Natural killer cell (primary cell): Measurements from ENCODE around the gene POLR2A. TPM values are rescaled to one million over a fixed set of nuclear protein-coding genes. Genes with fewer than 3 reads are reported as not detected.
A peak's percentile ranks its signal among the peaks of the same experiment; 100 is the strongest.

Experiments
- ATAC-seq, 3 donors: fragments of 150-1000 bp in 2 of 3; fragments of 200-7000 bp in 1 of 3; cut with Tn5 transposase; 1 replicate in 1 of 3; 2 replicates in 2 of 3; pipeline ENCODE4 v1.10.0; 2021; ENCODE audit warnings: mild to moderate bottlenecking in 2 of 3, moderate library complexity in 2 of 3
- DNase-seq, 2 donors: peaks; one replicate each; pipeline versions ENCODE4 v3.0.0 to v3.0.0-alpha.2; 2013 to 2021; ENCODE audit warnings: mixed read lengths in 1 of 2
- H3K27ac ChIP-seq: one replicate; pipeline ENCODE4 v1.5.1; 2013; ENCODE audit warnings: mild to moderate bottlenecking, low read length
- H3K27me3 ChIP-seq: one replicate; pipeline ENCODE4 v1.6.1; 2013; ENCODE audit warnings: low read length; ENCODE audit not compliant: control insufficient read depth, insufficient read depth
- H3K36me3 ChIP-seq: one replicate; pipeline ENCODE4 v1.6.1; 2013; ENCODE audit warnings: low read length; ENCODE audit not compliant: control insufficient read depth, insufficient read depth
- H3K4me1 ChIP-seq: one replicate; pipeline ENCODE4 v1.6.1; 2013; ENCODE audit warnings: low read length; ENCODE audit not compliant: control insufficient read depth, insufficient read depth
- H3K4me3 ChIP-seq: one replicate; pipeline ENCODE4 v1.5.1; 2013; ENCODE audit warnings: low read length
- H3K9me3 ChIP-seq: one replicate; pipeline ENCODE4 v1.6.1; 2013; ENCODE audit warnings: low read length; ENCODE audit not compliant: control insufficient read depth, insufficient read depth
- H3K27ac Mint-ChIP-seq, 2 donors: one replicate each; pipeline ENCODE4 v1.8.0; 2022; ENCODE audit warnings: mild to moderate bottlenecking in 2 of 2, mixed read lengths in 2 of 2, moderate library complexity in 1 of 2
- H3K27me3 Mint-ChIP-seq, 2 donors: one replicate each; pipeline ENCODE4 v1.8.0; 2022; ENCODE audit warnings: low read depth in 2 of 2, mixed read lengths in 2 of 2
- H3K36me3 Mint-ChIP-seq: one replicate; pipeline ENCODE4 v1.8.0; 2022; ENCODE audit warnings: mixed read lengths
- H3K4me1 Mint-ChIP-seq, 2 donors: one replicate each; pipeline ENCODE4 v1.8.0; 2022; ENCODE audit warnings: mixed read lengths in 2 of 2
- H3K4me3 Mint-ChIP-seq: one replicate; pipeline ENCODE4 v1.8.0; 2022; ENCODE audit warnings: mild to moderate bottlenecking, moderate library complexity, mixed read lengths
- H3K9me3 Mint-ChIP-seq, 2 donors: one replicate each; pipeline ENCODE4 v1.8.0; 2022; ENCODE audit warnings: mixed read lengths in 2 of 2
- WGBS: methylation state at CpG from one replicate; pipeline ENCODE4 v1.1.7; 2013; ENCODE audit warnings: missing lambda C conversion rate; ENCODE audit not compliant: insufficient coverage; 5-methylcytosine and 5-hydroxymethylcytosine counted together
- intact Hi-C: fragments of 100-400 bp; cut with micrococcal nuclease; formaldehyde crosslinking; loops from one replicate; pipeline ENCODE4 v1.14.2; 2022
- total RNA-seq, 4 donors: library from RNA; stranded (reverse); fragments of 120-200 nt in 1 of 4; gene quantifications; one replicate each; pipeline versions ENCODE4 v1.2.3 to v1.2.4, GENCODE V29; 2013 to 2022
- TF ChIP-seq, protein P1 (sequence below): fragments of 200-600 bp; IDR thresholded peaks from one replicate; pipeline ENCODE4 v1.8.0; 2022; ENCODE audit warnings: antibody characterized with exemption

POLR2A gene
- total RNA-seq, 3 donors from 2014 or later (not counting 1 experiment from before 2014, with no cell fraction given): 515 to 879 (median 524) TPM

- intact Hi-C loops: loop anchor here (2.0 kb wide), 1 partner anchor 38 kb away; the partner anchor contains the start of gene SENP3
- H3K9me3 Mint-ChIP-seq: no peaks in the 10 kb centered on the region
- no peaks in the 10 kb centered on the region for H3K27me3 Mint-ChIP-seq
- H3K36me3 Mint-ChIP-seq: no peaks in the 10 kb centered on the region
- WGBS: 58% methylated on average over 10 of the region's 10 CpGs
- no peaks in the 10 kb centered on the region for H3K4me1 ChIP-seq
- H3K4me3 ChIP-seq: no peak overlapping the region
- peak in 2 of 3 donors; percentile 56 to 65 for ATAC-seq
- H3K27ac Mint-ChIP-seq: no peak overlapping the region
- DNase-seq: peak in 1 of 2 donors; percentile 78
- peaks cover 0 to 6% of the 10 kb centered on the region in 2 donors for H3K4me1 Mint-ChIP-seq
- H3K4me3 Mint-ChIP-seq: no peak overlapping the region
- no peaks in the 10 kb centered on the region for H3K36me3 ChIP-seq
- peaks cover 2% of the 10 kb centered on the region for H3K9me3 ChIP-seq
- TF ChIP-seq, protein P1, sequence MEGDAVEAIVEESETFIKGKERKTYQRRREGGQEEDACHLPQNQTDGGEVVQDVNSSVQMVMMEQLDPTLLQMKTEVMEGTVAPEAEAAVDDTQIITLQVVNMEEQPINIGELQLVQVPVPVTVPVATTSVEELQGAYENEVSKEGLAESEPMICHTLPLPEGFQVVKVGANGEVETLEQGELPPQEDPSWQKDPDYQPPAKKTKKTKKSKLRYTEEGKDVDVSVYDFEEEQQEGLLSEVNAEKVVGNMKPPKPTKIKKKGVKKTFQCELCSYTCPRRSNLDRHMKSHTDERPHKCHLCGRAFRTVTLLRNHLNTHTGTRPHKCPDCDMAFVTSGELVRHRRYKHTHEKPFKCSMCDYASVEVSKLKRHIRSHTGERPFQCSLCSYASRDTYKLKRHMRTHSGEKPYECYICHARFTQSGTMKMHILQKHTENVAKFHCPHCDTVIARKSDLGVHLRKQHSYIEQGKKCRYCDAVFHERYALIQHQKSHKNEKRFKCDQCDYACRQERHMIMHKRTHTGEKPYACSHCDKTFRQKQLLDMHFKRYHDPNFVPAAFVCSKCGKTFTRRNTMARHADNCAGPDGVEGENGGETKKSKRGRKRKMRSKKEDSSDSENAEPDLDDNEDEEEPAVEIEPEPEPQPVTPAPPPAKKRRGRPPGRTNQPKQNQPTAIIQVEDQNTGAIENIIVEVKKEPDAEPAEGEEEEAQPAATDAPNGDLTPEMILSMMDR: peak; percentile 56
- H3K27ac ChIP-seq: no peak overlapping the region
- H3K27me3 ChIP-seq: no peaks in the 10 kb centered on the region
Measured at GRCh38 chr17:7523033-7523432, 38.9 kb downstream of the POLR2A start.

GRCh38 chr17:7528842-7529241 is 44.7 kb downstream of the POLR2A start:
- H3K27ac Mint-ChIP-seq: no peak overlapping the region
- no peak overlapping the region for H3K4me3 Mint-ChIP-seq
- no peak for DNase-seq
- no peak overlapping the region for H3K4me3 ChIP-seq
- H3K9me3 ChIP-seq: peaks cover 12% of the 10 kb centered on the region
- no peaks in the 10 kb centered on the region for H3K27me3 ChIP-seq
- peaks cover 9% of the 10 kb centered on the region for H3K36me3 Mint-ChIP-seq
- intact Hi-C loops: no loop called here
- H3K36me3 ChIP-seq: no peaks in the 10 kb centered on the region
- H3K27ac ChIP-seq: no peak overlapping the region
- no peaks in the 10 kb centered on the region for H3K4me1 ChIP-seq
- H3K9me3 Mint-ChIP-seq: peaks cover 2 to 3% of the 10 kb centered on the region in 2 donors
- ATAC-seq: no peak
- TF ChIP-seq, protein P1: no peak
- H3K4me1 Mint-ChIP-seq: no peaks in the 10 kb centered on the region
- no peaks in the 10 kb centered on the region for H3K27me3 Mint-ChIP-seq

DNA sequence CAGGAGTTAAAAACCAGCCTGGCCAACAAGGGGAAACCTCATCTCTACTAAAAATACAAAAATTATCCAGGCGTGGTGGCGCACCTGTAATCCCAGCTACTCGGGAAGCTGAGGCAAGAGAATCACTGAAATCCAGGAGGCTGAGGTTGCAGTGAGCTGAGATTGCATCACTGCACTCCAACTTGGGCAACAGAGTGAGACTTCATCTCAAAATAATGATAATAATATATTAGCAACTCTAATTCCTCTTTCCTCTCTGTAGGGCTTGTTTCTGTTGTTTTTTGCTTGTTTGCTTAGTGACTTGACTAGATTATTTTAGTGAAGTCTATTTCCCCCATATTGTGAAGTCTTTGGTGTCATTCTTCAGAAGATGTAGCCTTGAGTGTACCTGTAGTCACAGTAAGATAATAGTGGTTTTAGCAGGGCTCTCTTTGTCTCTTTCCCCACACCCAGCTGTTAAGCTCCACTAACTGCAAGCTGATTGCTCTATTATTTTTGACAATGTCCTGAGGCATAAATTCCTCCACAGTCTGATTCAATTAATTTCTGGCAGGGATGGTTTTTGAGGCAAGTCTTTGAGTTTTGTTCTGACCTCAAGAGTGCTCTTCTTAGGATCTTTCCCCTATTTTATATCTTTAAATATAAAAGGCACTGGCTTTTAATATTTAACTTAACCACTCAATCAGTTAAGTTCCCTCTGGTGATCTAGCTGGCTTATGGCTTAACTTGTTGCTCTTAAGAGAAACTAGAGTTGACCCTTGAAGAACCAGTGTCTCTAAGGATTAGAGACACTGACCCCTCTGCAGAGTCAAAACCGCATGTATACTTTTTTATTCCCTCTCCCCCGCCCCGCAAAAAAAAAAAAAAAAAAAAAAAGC is 46.1 kb downstream of the POLR2A start:
- Histone ChIP-seq H3K9me3 (peaks cover 12% of the 10 kb centered on the region), H3K4me1 (no peaks in the 10 kb centered on the region), H3K27ac (no peak overlapping the region), H3K27me3 (no peaks in the 10 kb centered on the region), H3K4me3 (no peak overlapping the region), H3K36me3 (no peaks in the 10 kb centered on the region)
- H3K4me1 Mint-ChIP-seq: no peaks in the 10 kb centered on the region
- H3K27me3 Mint-ChIP-seq: no peaks in the 10 kb centered on the region
- H3K4me3 Mint-ChIP-seq: no peak overlapping the region
- no peak for ATAC-seq
- H3K36me3 Mint-ChIP-seq: peaks cover 9% of the 10 kb centered on the region
- TF ChIP-seq, protein P1: no peak
- H3K9me3 Mint-ChIP-seq: peaks cover 2 to 3% of the 10 kb centered on the region in 2 donors
- no peak for DNase-seq
- 98% methylated on average over 3 of the region's 6 CpGs for WGBS
- intact Hi-C loops: no loop called here
- H3K27ac Mint-ChIP-seq: no peak overlapping the region
